H9 (cell line): ENCODE results near the gene ZNG1B. TPM values are rescaled to one million over a fixed set of nuclear protein-coding genes. Genes with fewer than 3 reads are reported as not detected.
"Not testable (repeated sequence)": the region's sequence is repeated elsewhere in the genome, so short reads cannot be mapped to it uniquely, and the experiment has no call there.

ENCODE experiments used
- DNase-seq: peaks from one replicate; pipeline ENCODE4 v3.0.0-alpha.2; 2017
- H2AFZ ChIP-seq: one replicate; pipeline ENCODE4 v1.6.1; 2013; ENCODE audit warnings: mild to moderate bottlenecking, low read length, control low read depth, moderate library complexity
- H2AK5ac ChIP-seq: 2 replicates; pipeline ENCODE4 v1.6.1; 2013; ENCODE audit warnings: low read length, control low read depth, mixed read lengths; ENCODE audit not compliant: insufficient read length
- H2BK120ac ChIP-seq: one replicate; pipeline ENCODE4 v1.6.1; 2013; ENCODE audit warnings: low read depth, mild to moderate bottlenecking, low read length, control low read depth, inconsistent platforms; ENCODE audit not compliant: poor library complexity, severe bottlenecking
- H2BK12ac ChIP-seq: 2 replicates; pipeline ENCODE4 v1.6.1; 2013; ENCODE audit warnings: low read length, control low read depth, mixed read lengths, low read depth; ENCODE audit not compliant: insufficient read length
- H2BK15ac ChIP-seq: 2 replicates; pipeline ENCODE4 v1.6.1; 2013; ENCODE audit warnings: low read depth, low read length, control low read depth
- H2BK20ac ChIP-seq: one replicate; pipeline ENCODE4 v1.6.1; 2013; ENCODE audit warnings: low read depth, mild to moderate bottlenecking, low read length, control low read depth, inconsistent platforms; ENCODE audit not compliant: poor library complexity, severe bottlenecking
- H2BK5ac ChIP-seq: 2 replicates; pipeline ENCODE4 v1.6.1; 2013; ENCODE audit warnings: low read length, control low read depth, mixed read lengths; ENCODE audit not compliant: insufficient read length
- H3K14ac ChIP-seq: 2 replicates; pipeline ENCODE4 v1.6.1; 2013; ENCODE audit warnings: low read length, control low read depth; ENCODE audit not compliant: insufficient read depth
- H3K18ac ChIP-seq: 2 replicates; pipeline ENCODE4 v1.6.1; 2013; ENCODE audit warnings: low read depth, mild to moderate bottlenecking, mixed read lengths, low read length, control low read depth; ENCODE audit not compliant: insufficient read length
- H3K23ac ChIP-seq: 2 replicates; pipeline ENCODE4 v1.6.1; 2013; ENCODE audit warnings: low read length, control low read depth, mixed read lengths, low read depth; ENCODE audit not compliant: insufficient read length
- H3K23me2 ChIP-seq: 2 replicates; pipeline ENCODE4 v1.6.1; 2013; ENCODE audit warnings: low read depth, mild to moderate bottlenecking, mixed read lengths, low read length, control low read depth; ENCODE audit not compliant: insufficient read length, poor library complexity, severe bottlenecking
- H3K27ac ChIP-seq: 2 replicates; pipeline ENCODE4 v1.5.1; 2013; ENCODE audit warnings: low read length, control low read depth, mixed read lengths, low read depth; ENCODE audit not compliant: insufficient read length
- H3K27me3 ChIP-seq: 2 replicates; pipeline ENCODE4 v1.6.1; 2013; ENCODE audit warnings: low read length, control low read depth, inconsistent platforms; ENCODE audit not compliant: insufficient read depth
- H3K4ac ChIP-seq: 2 replicates; pipeline ENCODE4 v1.6.1; 2013; ENCODE audit warnings: low read depth, mild to moderate bottlenecking, control low read depth, inconsistent platforms, low read length, moderate library complexity
- H3K4me1 ChIP-seq: 2 replicates; pipeline ENCODE4 v1.6.1; 2013; ENCODE audit warnings: low read length, control low read depth, inconsistent platforms; ENCODE audit not compliant: insufficient read depth
- H3K4me2 ChIP-seq: 2 replicates; pipeline ENCODE4 v1.6.1; 2013; ENCODE audit warnings: low read length, control low read depth, mixed read lengths; ENCODE audit not compliant: insufficient read length, insufficient read depth
- H3K56ac ChIP-seq: 2 replicates; pipeline ENCODE4 v1.6.1; 2013; ENCODE audit warnings: low read depth, mild to moderate bottlenecking, mixed read lengths, low read length, control low read depth; ENCODE audit not compliant: insufficient read length
- H3K79me1 ChIP-seq: 2 replicates; pipeline ENCODE4 v1.6.1; 2013; ENCODE audit warnings: low read depth, mild to moderate bottlenecking, moderate library complexity, low read length, control low read depth, inconsistent platforms; ENCODE audit not compliant: insufficient read depth, poor library complexity, severe bottlenecking
- H3K79me2 ChIP-seq: 2 replicates; pipeline ENCODE4 v1.6.1; 2013; ENCODE audit warnings: low read length, control low read depth, inconsistent platforms; ENCODE audit not compliant: insufficient read depth
- H3K9ac ChIP-seq: 2 replicates; pipeline ENCODE4 v1.6.1; 2013; ENCODE audit warnings: low read length, control low read depth, mixed read lengths; ENCODE audit not compliant: insufficient read length; ENCODE audit errors: extremely low read depth
- H3K9me3 ChIP-seq: one replicate; pipeline ENCODE4 v1.6.1; 2013; ENCODE audit warnings: low read depth, low read length, inconsistent platforms; ENCODE audit not compliant: control insufficient read depth
- H3T11ph ChIP-seq: one replicate; pipeline ENCODE4 v1.6.1; 2013; ENCODE audit warnings: mild to moderate bottlenecking, low read length, control low read depth, inconsistent platforms
- H4K20me1 ChIP-seq: one replicate; pipeline ENCODE4 v1.6.1; 2013; ENCODE audit not compliant: control insufficient read depth, insufficient read length, insufficient read depth
- H4K5ac ChIP-seq: 2 replicates; pipeline ENCODE4 v1.6.1; 2013; ENCODE audit warnings: low read depth, mild to moderate bottlenecking, mixed read lengths, low read length, control low read depth; ENCODE audit not compliant: insufficient read length
- H4K8ac ChIP-seq: replicated peaks from 2 replicates; pipeline ENCODE4 v1.6.1; 2013; ENCODE audit warnings: low read length, control low read depth, mixed read lengths, low read depth; ENCODE audit not compliant: insufficient read length
- H4K91ac ChIP-seq: 2 replicates; pipeline ENCODE4 v1.6.1; 2013; ENCODE audit warnings: low read depth, mild to moderate bottlenecking, moderate library complexity, mixed read lengths, low read length, control low read depth; ENCODE audit not compliant: insufficient read length
- H3K27ac Mint-ChIP-seq, 3 experiments: 2 replicates in 2 of 3; 3 replicates in 1 of 3; pipeline ENCODE4 v1.8.0; 2020 to 2021; ENCODE audit warnings: mixed read lengths in 3 of 3, mild to moderate bottlenecking in 1 of 3, moderate library complexity in 1 of 3
- H3K27me3 Mint-ChIP-seq: 2 replicates; pipeline ENCODE4 v1.8.0; 2021; ENCODE audit warnings: low read depth, mild to moderate bottlenecking, moderate library complexity, mixed read lengths
- H3K36me3 Mint-ChIP-seq, 3 experiments: 2 replicates in 2 of 3; 3 replicates in 1 of 3; pipeline ENCODE4 v1.8.0; 2020 to 2021; ENCODE audit warnings: low read depth in 3 of 3, mixed read lengths in 3 of 3; ENCODE audit not compliant: insufficient read depth in 1 of 3
- H3K4me1 Mint-ChIP-seq, 2 experiments: 2 replicates each; pipeline ENCODE4 v1.8.0; 2020; ENCODE audit warnings: mixed read lengths in 2 of 2
- H3K4me3 Mint-ChIP-seq, 2 experiments: 2 replicates in 1 of 2; 3 replicates in 1 of 2; pipeline ENCODE4 v1.8.0; 2020 to 2021; ENCODE audit warnings: mild to moderate bottlenecking in 2 of 2, mixed read lengths in 2 of 2, moderate library complexity in 1 of 2
- H3K9me3 Mint-ChIP-seq, 2 experiments: 2 replicates in 1 of 2; 3 replicates in 1 of 2; pipeline ENCODE4 v1.8.0; 2020; ENCODE audit warnings: mild to moderate bottlenecking in 2 of 2, mixed read lengths in 2 of 2, moderate library complexity in 1 of 2
- CTCF ChIP-seq: fragments of 200-600 bp; sonication (generic); conservative IDR thresholded peaks from 3 replicates; pipeline ENCODE4 v1.8.0; 2021; ENCODE audit warnings: antibody characterized with exemption, mild to moderate bottlenecking
- WGBS: extraction: QIAGEN DNeasy Blood & Tissue Kit; methylation state at CpG from one replicate; pipeline ENCODE4 v1.1.7; 2013; ENCODE audit warnings: missing lambda C conversion rate, low lambda C conversion rate, mixed read lengths; ENCODE audit not compliant: insufficient read length; ENCODE audit errors: extremely low coverage; 5-methylcytosine and 5-hydroxymethylcytosine counted together
- total RNA-seq: library from RNA; stranded (reverse); gene quantifications from 2 replicates; pipeline ENCODE4 v1.2.1, GENCODE V29; 2021

ZNG1B gene
- total RNA-seq, 1 experiment from 2014 or later = 41.7 TPM

GRCh38 chr2:113407446-113408099 lies 29.9 kb upstream of the ZNG1B start:
- no peak overlapping the region for H2BK15ac ChIP-seq
- Mint-ChIP-seq H3K27ac (no peak overlapping the region), H3K9me3 (no peaks in the 10 kb centered on the region), H3K27me3 (peaks cover 22% of the 10 kb centered on the region), H3K4me3 (no peak overlapping the region), H3K4me1 (peaks cover 12 to 13% of the 10 kb centered on the region in 2 experiments), H3K36me3 (no peaks in the 10 kb centered on the region)
- no peak overlapping the region for H3K4ac ChIP-seq
- no peak overlapping the region for H4K91ac ChIP-seq
- H3K4me1 ChIP-seq = no peaks in the 10 kb centered on the region
- H3K27me3 ChIP-seq = no peaks in the 10 kb centered on the region
- no peak overlapping the region for H3T11ph ChIP-seq
- WGBS = no CpG with 5 or more reads among the region's 3 CpGs
- no peak overlapping the region for H3K4me2 ChIP-seq
- no peak overlapping the region for H2BK20ac ChIP-seq
- no peak overlapping the region for H2BK120ac ChIP-seq
- H2AFZ ChIP-seq = no peak overlapping the region
- H3K23me2 ChIP-seq = no peaks in the 10 kb centered on the region
- no peaks in the 10 kb centered on the region for H3K9me3 ChIP-seq
- no peak for DNase-seq
- TF ChIP-seq CTCF = peak; percentile 50
- no peaks in the 10 kb centered on the region for H3K79me1 ChIP-seq
- no peak overlapping the region for H3K9ac ChIP-seq
- H3K23ac ChIP-seq = no peak overlapping the region
- no peak overlapping the region for H4K8ac ChIP-seq
- H3K18ac ChIP-seq = no peak overlapping the region
- no peak overlapping the region for H2AK5ac ChIP-seq
- no peaks in the 10 kb centered on the region for H4K20me1 ChIP-seq
- H4K5ac ChIP-seq = no peak overlapping the region
- H2BK5ac ChIP-seq = no peak overlapping the region
- no peak overlapping the region for H3K27ac ChIP-seq
- no peaks in the 10 kb centered on the region for H3K79me2 ChIP-seq
- H2BK12ac ChIP-seq = no peak overlapping the region
- H3K56ac ChIP-seq = no peak overlapping the region
- H3K14ac ChIP-seq = no peak overlapping the region

GRCh38 chr2:113411725-113412352 lies 25.7 kb upstream of the ZNG1B start:
- H2AFZ ChIP-seq, DNase-seq, H3K18ac ChIP-seq, H4K20me1 ChIP-seq, H2BK15ac ChIP-seq, H4K8ac ChIP-seq, H3K4me2 ChIP-seq, H3K27ac ChIP-seq, H2BK20ac ChIP-seq, H3K27ac Mint-ChIP-seq, H3K4me1 Mint-ChIP-seq, H3K9me3 Mint-ChIP-seq, H2BK120ac ChIP-seq, H3K4ac ChIP-seq, H3K36me3 Mint-ChIP-seq, H3K4me1 ChIP-seq, H2BK5ac ChIP-seq, H3K23ac ChIP-seq, H3T11ph ChIP-seq, H3K27me3 ChIP-seq, H3K9me3 ChIP-seq, H3K79me2 ChIP-seq, H3K14ac ChIP-seq, H3K23me2 ChIP-seq, H3K4me3 Mint-ChIP-seq, H4K91ac ChIP-seq, H2BK12ac ChIP-seq, H3K79me1 ChIP-seq, H2AK5ac ChIP-seq, H3K56ac ChIP-seq, H4K5ac ChIP-seq, H3K9ac ChIP-seq: not testable (repeated sequence)
- no CpG with 5 or more reads among the region's 3 CpGs for WGBS
- peaks cover 14% of the 10 kb centered on the region for H3K27me3 Mint-ChIP-seq
